Purkinje cell (primary cell): ENCODE results near the gene TMEM212. TPM values are rescaled to one million over a fixed set of nuclear protein-coding genes. Genes with fewer than 3 reads are reported as not detected.

Experiments
- polyA plus RNA-seq: library from polyadenylated mRNA; unstranded; fragments of >200 nt; fragmentation: Nextera tagmentation; gene quantifications from 2 replicates; pipeline ENCODE4 v1.2.1, GENCODE V29; 2014

Gene TMEM212
- not detected in 2 replicates for polyA plus RNA-seq

GRCh38 chr3:171842864-171843518, at the start of gene TMEM212:
Gene TMEM212 (plus strand): TSS chr3:171843349. CDS start chr3:171843384, 35 bp downstream.

GRCh38 chr3:171809861-171810628, 33.1 kb upstream of the TMEM212 start, which contains the start of gene PLD1:
Gene PLD1 (minus strand): TSS chr3:171810483. CDS start chr3:171738051, 72,432 bp downstream.

Other genes with a start within 250 kb of the TMEM212 start
- 19.6 and 20.3 TPM in 2 replicates for gene PLD1, start 32.9 kb upstream of the TMEM212 start, polyA plus RNA-seq
- gene FNDC3B, start 196.2 kb downstream of the TMEM212 start, polyA plus RNA-seq = 7.0 and 12.5 TPM in 2 replicates